GM18867 (cell line): ENCODE results near the gene GORASP1.

Experiments used
- ATAC-seq: cut with Tn5 transposase; IDR thresholded peaks from one replicate; pipeline ENCODE4 v1.9.1; 2021; ENCODE audit warnings: mild to moderate bottlenecking, moderate library complexity; ENCODE audit not compliant: unreplicated experiment

The GORASP1 gene

GRCh38 chr3:39141171-39141995 lies 34.0 kb upstream of the GORASP1 start:
- no peak for ATAC-seq

DNA sequence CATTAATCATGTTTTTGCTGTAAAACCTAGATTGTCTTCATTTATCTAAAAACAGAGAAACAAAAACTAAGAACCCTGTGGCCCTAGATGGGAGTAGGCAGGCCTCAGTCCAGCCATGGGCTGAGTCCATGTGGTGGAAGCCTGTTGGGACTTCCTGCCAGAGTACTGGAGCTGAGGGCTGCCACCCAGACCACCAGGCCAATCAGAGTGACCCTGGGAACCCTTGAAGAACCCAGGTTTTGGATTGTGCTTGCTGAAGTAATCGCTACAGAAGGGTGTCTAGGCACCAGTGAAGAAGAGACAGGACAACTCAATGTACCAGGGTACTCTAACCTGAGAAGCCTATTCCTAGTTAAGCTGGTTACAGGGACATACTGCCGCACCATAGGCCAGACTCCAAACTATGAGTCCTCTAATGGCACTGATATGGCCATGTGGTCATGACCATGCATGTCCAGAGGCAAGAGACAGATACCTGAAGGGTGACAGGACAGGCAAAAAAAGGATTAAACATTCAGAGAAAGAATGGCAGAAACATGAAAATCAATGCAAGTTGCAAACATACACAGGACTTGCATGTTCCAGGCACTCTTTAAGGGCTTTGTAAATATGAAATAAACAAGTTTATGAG lies 33.0 kb upstream of the GORASP1 start:
- ATAC-seq: no peak

- ATAC-seq: no peak
These were observed 32.0 kb upstream of the GORASP1 start for GRCh38 chr3:39139442-39139841.

DNA sequence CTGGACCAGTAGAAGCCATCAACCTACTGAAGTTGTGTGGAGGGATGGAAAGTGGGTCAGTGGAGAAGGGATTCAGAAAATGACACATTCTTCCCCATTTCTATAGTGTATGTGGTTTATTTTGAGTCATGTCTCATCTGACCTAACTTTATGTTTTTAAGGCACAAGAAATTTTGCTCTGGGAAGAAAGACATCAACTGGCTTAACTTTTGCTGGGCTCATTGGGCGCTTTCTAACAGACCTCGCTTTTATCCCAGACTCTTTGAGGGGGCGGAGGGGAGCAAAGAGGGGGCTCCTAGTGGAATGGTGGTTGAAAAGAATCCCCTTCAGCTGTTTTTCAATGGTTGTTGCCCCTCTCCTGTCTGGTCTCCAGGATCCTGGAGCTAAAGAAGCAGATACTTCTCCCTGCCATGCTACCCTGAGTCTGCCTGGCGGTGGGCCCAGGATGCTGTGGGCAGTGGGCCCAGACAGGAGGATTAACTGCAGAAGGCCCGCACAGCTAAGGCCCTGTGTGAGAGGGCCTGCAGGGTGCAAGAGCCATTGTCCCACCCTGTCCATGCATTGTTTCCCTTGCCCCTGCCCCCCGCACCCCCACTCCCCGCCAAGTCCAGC lies 31.5 kb upstream of the GORASP1 start:
- ATAC-seq: no peak

DNA sequence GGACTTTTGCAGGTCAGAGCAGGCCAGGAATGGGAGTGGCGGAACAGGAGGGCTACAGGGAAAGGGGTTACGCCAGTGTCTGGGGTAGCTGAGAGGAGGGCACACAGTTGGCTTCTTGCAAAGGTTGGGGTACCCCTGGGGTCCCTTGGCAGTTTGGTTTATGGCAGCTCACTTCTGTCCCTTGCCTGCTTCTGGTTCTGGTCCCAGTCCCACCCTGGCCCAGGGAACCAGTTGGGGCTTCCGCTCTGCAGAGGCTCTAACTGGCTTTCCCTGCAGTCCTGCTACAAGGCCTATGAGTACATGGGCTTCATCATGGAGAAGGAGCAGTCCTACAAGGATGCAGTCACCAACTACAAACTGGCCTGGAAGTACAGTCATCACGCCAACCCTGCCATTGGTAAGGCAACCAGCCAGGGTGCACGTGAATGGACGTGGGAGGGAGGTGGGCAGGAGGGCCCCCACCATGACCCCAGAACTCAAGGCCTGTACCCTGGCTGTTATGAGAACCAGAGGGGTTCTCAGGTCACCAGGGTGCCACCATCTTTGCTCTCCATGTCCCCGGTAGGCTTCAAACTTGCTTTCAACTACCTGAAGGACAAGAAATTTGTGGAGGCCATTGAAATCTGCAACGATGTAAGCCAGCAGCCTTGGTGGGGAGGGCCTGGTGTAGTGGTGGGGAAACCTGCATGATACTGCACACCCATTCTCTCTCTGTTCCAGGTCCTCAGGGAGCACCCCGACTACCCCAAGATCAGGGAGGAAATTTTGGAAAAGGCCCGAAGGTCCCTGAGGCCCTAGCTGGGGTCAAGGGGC lies 30.8 kb upstream of the GORASP1 start:
- no peak for ATAC-seq

DNA sequence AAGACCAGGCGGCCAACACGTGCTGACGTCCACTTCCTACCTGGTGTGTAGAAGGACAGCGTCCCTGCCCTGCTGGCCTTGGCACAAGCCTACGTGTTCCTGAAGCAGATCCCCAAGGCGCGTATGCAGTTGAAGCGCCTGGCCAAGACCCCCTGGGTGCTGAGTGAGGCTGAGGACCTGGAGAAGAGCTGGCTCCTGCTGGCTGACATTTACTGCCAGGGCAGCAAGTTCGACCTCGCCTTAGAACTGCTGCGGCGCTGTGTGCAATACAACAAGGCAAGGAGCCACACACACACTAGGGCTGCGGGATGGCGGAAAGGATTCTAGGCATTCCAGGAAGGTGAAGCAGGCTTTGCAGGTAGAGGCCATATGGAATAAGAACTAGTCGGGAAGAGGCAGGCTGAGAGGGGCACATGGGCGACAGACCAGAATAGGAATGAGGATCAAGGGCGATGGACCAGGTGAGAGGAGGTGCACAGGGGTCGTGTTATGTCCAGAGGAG lies 30.1 kb upstream of the GORASP1 start:
- ATAC-seq: no peak

DNA sequence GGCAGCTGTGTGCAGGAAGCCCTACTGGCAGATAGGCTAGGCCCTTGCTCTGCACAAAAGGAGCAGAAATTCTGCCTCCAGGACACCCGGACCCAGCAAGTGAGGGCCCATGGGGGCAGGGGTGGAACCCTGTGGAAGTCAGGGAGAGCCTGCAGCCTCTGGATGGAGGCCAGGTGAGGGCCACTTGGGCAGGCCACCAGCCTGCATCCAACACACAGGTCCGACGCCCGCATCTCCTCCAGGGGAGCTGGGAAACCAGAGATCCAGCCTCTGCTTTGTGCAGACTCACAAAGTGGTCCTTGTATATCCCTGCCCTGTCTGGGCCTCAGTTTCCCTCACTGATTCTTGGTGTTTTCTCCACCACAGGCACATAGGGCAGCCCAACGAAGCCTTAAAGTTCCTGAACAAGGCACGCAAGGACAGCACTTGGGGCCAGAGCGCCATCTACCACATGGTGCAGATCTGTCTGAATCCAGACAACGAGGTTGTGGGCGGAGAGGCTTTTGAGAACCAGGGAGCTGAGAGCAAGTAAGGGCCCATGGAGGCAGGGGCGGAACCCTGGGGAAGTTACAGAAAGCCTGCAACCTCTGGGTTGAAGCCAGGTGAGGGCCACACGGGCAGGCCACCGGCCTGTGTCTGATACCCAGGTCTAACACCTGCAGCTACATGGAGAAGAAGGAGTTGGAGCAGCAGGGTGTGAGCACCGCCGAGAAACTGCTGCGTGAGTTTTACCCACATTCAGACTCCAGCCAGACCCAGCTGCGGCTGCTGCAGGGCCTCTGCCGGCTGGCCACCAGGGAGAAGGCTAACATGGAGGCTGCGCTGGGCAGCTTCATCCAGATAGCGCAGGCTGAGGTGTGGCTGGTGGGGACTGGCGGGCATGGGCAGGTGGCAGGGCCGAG lies 29.4 kb upstream of the GORASP1 start:
- no peak for ATAC-seq

GRCh38 chr3:39135170-39135805 lies 27.9 kb upstream of the GORASP1 start:
- ATAC-seq: no peak

GRCh38 chr3:39134305-39134704 lies 26.9 kb upstream of the GORASP1 start:
- no peak for ATAC-seq

DNA sequence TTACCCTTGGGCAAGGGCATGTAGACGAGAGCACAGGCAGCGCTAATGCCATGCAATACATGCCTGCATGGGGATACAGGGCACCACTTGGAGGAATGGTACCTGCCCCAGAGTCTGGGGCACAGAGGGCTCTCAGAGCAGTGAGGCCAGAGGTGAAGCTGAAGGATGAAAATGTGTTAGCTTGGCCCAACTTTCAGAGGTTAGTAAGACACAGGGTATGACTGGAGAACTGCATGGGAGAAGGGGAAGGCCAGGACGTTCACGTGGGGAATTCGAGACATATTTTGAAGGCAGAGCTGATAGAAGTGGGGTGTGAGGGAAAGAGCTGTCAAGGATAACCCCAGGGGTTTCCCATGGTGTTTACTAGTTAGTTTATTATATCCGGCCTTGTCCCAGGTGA lies 26.4 kb upstream of the GORASP1 start:
- ATAC-seq: no peak

GRCh38 chr3:39133093-39133490 lies 25.7 kb upstream of the GORASP1 start:
- ATAC-seq: no peak

GRCh38 chr3:39132096-39133092 lies 25.0 kb upstream of the GORASP1 start:
- no peak for ATAC-seq

- no peak for ATAC-seq
These were observed 23.4 kb upstream of the GORASP1 start for GRCh38 chr3:39130693-39131265.

GRCh38 chr3:39130026-39130425 lies 22.6 kb upstream of the GORASP1 start:
- no peak for ATAC-seq

DNA sequence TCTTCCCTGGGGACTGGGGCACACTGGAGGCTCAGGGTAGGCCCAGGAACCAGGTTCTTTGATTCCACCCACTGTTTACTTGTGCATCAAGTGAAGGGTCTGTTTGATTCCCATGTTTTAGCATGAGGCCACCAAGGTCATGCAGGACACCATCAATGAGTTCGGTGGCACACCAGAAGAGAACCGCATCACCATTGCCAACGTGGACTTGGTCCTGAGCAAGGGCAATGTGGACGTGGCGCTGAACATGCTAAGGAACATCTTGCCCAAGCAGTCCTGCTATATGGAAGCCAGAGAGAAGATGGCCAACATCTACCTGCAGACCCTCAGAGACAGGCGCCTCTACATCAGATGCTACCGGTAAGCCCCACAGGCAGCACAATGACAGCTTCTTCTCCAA lies 21.5 kb upstream of the GORASP1 start:
- ATAC-seq: no peak

- ATAC-seq: no peak
These were observed 20.5 kb upstream of the GORASP1 start for GRCh38 chr3:39127908-39128304.

- no peak for ATAC-seq
These were observed 20.0 kb upstream of the GORASP1 start for GRCh38 chr3:39127269-39127907.
